ENCODE measurements around the gene TFDP2.
"Not testable (repeated sequence)": the region's sequence is repeated elsewhere in the genome, so short reads cannot be mapped to it uniquely, and the experiment has no call there.

The TFDP2 gene

GRCh38 chr3:142148792-142149672 lies at the start of gene TFDP2:
Gene TFDP2 (minus strand): TSS chr3:142149544. CDS start chr3:142101749, 47,795 bp downstream.
- peak; percentile 37 to 74 for DNase-seq

- no peak for DNase-seq
Observed at GRCh38 chr3:142188846-142189245, 39.5 kb upstream of the TFDP2 start.

- peak in 1 of 2 experiments; percentile 29 for DNase-seq
Observed at GRCh38 chr3:142180761-142181362, 31.5 kb upstream of the TFDP2 start.

DNA sequence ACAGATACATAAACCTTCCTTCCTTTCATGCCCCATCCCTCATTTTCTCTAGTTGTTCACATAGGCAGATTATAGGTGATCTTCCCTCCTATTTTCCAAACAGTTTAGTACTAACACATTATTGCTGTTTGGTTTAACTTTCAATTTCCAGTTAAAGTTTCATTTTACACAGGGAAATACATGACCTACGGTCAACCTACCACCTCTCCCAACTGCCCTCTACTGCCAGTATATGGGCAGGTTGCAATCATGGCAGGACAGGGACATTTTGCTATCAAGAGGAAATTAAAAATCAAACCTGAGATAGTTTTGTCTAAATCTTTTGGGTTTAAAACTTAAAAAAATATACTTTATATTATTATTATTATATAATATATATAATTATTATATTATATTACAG lies 26.1 kb upstream of the TFDP2 start:
- no peak for DNase-seq

- no peak for DNase-seq
Observed at GRCh38 chr3:142174559-142174958, 25.2 kb upstream of the TFDP2 start.

DNA sequence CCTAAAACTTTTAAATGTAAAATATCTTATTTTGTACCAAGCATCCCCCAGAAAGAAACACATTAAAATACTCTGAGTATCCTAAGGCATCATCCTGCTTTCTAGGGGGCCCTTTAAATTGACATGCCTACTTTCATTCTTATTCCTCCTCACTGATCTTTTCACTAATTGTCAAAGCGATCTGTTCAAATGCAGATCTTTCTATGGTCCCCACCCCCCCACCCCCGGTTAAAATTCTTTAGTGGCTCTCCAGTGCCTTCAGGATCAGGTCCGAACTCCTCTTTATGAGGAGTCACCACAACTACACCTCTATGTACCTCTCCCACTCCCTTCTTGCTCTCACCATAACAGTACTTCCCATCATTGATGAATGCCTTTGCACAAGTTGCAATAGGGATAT lies 19.2 kb upstream of the TFDP2 start:
- DNase-seq: no peak

DNA sequence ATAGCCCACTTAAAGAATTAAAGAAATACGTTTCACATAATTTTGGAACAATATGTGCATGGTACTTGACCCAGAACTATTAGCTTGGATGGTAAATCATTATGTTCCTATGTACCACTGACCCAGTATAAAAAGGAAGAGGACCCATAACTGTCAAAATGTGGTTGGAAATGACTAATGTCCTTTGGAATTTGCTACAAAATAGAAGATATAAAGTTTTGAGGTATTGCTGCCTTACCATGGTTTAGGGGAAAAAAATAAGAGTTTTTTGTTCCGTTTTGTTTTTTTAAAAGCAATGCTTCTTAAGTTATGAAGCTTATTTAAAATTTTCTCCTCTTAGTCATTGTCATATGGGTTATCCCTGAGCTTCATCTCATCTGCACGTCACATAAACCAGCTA lies 15.8 kb upstream of the TFDP2 start:
- DNase-seq: no peak

DNA sequence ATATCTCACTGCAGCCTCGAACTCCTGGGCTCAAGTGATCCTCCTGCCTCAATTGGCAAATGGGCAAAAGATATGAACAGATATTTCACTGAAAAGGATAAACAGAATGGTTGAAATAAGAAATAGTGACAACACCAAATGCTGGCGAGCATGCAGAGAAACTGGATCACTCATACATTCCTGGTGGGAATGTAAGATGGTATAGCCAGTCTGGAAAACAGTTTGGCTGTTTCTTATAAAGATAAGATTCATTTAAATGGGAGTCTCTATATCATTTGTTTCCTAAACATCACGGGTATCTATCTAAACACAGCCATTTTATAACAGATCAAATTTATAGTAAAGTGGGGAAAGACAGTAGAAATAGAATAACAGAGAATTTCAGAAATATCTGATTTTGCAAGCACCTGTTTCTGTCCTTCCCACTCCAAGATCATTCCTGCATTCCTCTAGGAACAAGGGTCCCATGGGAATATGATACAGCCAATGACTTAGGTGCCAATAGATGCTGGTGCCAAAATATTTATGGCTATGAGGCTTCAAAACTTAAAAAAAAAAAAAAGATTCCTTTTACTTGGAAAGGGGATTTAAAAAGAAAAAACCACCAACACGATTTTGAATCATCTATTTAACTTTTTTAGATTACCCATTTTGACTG lies 9.9 kb upstream of the TFDP2 start:
- no peak for DNase-seq

DNA sequence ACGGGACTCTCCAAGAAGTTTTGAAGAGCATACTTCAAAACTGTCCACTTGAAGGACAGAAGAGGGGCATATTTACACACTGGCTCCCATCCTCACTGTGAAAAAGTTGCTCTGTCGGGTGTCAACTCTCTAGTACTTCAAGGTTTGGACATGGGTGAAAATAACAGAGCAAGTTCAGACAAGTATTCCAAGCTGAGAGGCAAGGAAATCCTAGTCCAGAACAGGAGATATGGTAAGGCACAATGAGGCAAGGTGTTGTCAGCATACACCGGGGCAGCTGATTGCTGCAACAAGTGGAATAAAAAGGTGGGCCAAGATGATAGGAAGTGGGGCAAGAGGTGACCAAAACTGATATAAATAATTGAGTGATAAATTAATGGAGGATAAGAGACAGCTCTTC lies 4.8 kb upstream of the TFDP2 start:
- no peak for DNase-seq

DNA sequence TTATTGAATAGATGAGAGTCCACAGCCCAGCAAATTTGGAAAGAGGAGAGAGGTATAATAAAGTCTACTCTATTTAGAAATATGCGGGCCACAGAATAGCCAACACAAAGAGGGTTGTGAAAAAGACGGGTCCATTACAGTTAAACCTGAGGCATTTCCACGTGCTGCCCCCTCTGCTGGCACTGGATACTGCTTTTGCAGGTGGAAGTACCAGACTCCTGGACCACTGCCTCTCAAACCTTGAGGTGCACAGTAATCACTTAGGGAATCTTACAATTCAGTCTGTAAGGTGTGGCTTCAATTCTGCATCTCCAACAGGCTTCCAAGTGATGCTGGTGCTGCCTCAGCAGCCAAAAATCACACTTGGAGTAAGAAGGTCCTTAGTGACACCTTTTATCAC lies 3.0 kb upstream of the TFDP2 start:
- no peak for DNase-seq

DNA sequence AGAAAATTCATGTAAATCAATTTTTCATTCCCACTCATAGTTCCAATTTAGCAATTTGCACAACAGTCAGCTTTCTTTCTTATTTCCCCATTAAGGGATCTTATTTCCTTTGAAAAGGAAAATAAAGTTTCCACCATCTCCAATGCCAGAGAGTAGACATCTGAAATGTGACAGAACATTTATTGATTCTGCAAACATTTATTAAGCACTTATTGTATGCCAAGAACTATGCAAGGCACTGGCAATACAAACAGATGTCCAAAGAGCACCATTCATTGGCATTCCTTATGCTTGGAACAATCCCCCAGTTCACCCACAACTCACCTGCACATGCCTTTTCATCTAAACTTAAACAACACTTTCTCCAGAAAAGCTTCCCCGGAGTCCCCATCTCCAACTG lies 2.5 kb upstream of the TFDP2 start:
- no peak for DNase-seq

GRCh38 chr3:142151240-142151639 lies 1.9 kb upstream of the TFDP2 start:
- no peak for DNase-seq

DNA sequence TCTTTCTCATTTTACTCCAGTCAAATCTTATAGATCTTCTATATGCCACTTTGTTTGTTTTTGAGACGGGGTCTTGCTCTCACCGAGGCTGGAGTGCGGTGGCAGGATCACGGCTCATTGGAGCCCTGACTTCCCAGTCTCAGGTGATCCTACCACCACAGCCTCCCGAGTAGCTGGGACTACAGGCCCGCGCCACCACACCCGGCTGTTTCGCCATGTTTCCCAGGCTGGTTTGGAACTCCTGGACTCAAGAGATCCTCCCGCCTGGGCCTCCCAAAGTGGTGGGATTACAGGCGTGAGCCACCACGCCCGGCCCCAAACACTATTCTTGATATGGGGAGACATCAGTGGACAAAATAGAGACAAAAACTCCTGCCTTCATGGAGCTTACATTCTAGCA lies 927 bp upstream of the TFDP2 start:
- no peak for DNase-seq

GRCh38 chr3:142149673-142149992 lies 289 bp upstream of the TFDP2 start:
- DNase-seq: no peak

GRCh38 chr3:142148044-142148791 lies 1.1 kb downstream of the TFDP2 start:
- no peak for DNase-seq

DNA sequence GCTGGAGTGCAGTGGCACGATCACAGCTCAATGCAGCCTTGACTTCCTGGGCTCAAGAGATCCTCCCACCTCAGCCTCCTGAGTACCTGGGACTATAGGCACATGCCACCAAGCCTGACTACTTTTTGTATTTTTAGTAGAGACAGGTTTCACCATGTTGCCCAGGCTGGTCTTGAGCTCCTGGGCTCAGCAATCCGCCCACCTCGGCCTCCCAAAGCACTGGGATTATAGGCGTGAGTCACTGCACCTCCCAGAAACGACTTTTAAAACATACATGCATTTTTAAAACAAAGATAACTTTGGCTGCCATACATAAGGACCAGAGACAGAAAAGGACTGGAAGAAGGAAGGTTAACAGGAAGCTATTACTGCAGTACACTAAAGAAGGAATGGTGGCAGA lies 4.8 kb downstream of the TFDP2 start:
- DNase-seq: not testable (repeated sequence)

GRCh38 chr3:142140608-142141285 lies 8.6 kb downstream of the TFDP2 start:
- DNase-seq: not testable (repeated sequence)

DNA sequence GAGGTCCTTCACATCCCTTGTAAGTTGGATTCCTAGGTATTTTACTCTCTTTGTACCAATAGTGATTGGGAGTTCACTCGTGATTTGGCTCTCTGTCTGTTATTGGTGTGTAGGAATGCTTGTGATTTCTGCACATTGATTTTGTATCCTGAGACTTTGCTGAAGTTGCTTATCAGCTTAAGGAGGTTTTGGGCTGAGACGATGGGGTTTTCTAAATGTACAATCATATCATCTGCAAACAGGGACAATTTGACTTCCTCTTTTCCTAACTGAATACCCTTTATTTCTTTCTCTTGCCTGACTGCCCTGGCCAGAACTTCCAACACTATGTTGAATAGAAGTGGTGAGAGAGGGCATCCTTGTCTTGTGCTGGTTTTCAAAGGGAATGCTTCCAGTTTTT lies 12.3 kb downstream of the TFDP2 start:
- not testable (repeated sequence) for DNase-seq

GRCh38 chr3:142134799-142135325 lies 14.5 kb downstream of the TFDP2 start:
- no peak for DNase-seq

DNA sequence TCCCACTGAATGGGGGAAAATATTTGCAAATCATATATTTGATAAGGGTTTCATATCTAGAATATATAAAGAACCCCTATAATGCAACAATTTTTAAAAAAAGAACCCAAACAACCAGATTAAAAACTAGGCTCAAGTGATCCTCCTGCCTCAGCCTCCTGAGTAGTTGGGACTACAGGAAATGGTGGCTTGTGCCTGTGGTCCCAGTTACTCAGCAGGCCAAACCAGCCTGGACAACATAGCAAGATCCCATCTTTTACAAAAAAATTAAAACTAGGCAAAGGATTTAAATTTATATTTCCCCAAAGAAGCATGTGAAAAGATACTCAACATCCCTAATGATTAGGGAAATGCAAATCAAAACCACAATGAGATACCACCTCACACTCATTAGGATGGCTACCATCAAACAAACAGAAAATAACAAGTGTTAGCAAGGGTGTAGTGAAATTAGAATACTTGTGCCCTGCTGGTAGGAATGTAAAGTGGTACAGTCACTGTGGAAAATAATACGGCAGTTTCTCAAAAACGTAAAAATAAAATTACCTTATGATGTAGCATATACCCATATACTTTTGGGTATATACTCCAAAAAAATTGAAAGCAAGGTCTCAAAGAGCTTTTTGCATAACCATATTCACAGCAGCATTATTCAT lies 19.7 kb downstream of the TFDP2 start:
- no peak for DNase-seq

- no peak for DNase-seq
Observed at GRCh38 chr3:142127941-142128658, 21.2 kb downstream of the TFDP2 start.
